AG09319 (cell line): ENCODE measurements around the gene TPPP3.

ENCODE experiments used
- DNase-seq: peaks from one replicate; pipeline ENCODE4 v3.0.0-alpha.2; 2010; ENCODE audit warnings: low read depth; ENCODE audit errors: extremely low read depth
- TF ChIP-seq, protein P1 (sequence below): IDR thresholded peaks from 2 replicates; pipeline ENCODE4 v1.5.1; 2011; ENCODE audit warnings: low read depth, mild to moderate bottlenecking, inconsistent platforms, low read length, moderate library complexity

TPPP3 gene

DNA sequence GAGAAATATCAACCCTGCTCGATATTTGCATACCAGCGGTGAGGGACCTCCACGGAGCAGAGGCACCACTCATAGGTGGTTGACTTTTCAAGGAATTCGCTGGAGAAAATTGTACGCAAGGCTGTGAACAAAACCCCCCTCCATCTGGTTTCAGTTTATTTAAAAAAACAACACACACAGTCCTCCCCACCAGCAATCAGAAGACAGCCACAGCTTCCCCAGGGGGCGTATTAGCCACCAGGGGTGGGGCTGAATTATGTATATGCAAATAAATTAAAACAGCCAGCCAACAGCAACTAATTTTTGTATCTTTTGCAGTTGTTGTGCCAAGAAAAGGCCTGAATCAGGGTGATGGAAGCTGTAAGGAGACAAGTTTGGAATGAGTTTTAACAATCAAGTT is 31.8 kb upstream of the TPPP3 start:
- TF ChIP-seq, protein P1, sequence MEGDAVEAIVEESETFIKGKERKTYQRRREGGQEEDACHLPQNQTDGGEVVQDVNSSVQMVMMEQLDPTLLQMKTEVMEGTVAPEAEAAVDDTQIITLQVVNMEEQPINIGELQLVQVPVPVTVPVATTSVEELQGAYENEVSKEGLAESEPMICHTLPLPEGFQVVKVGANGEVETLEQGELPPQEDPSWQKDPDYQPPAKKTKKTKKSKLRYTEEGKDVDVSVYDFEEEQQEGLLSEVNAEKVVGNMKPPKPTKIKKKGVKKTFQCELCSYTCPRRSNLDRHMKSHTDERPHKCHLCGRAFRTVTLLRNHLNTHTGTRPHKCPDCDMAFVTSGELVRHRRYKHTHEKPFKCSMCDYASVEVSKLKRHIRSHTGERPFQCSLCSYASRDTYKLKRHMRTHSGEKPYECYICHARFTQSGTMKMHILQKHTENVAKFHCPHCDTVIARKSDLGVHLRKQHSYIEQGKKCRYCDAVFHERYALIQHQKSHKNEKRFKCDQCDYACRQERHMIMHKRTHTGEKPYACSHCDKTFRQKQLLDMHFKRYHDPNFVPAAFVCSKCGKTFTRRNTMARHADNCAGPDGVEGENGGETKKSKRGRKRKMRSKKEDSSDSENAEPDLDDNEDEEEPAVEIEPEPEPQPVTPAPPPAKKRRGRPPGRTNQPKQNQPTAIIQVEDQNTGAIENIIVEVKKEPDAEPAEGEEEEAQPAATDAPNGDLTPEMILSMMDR: no peak; the same call in none of the 2 replicates
- DNase-seq: no peak

DNA sequence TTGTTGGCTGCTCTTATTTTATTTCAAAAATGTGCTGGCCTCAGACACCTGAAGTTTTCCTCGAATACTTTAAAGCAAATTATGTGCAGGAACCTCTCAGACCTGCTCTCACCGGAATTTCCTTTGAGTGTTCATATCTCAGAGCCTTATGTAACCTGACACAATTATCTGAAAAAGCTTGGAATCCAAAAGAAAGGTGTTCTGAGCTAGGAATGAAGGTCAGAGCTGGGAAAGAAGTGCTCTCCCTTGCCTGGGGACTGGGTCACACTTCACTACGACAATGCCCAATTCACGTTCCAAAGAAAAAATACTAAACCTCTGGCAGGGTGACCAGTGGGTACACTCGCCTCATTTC is 30.9 kb upstream of the TPPP3 start:
- TF ChIP-seq, protein P1: no peak
- no peak for DNase-seq

DNA sequence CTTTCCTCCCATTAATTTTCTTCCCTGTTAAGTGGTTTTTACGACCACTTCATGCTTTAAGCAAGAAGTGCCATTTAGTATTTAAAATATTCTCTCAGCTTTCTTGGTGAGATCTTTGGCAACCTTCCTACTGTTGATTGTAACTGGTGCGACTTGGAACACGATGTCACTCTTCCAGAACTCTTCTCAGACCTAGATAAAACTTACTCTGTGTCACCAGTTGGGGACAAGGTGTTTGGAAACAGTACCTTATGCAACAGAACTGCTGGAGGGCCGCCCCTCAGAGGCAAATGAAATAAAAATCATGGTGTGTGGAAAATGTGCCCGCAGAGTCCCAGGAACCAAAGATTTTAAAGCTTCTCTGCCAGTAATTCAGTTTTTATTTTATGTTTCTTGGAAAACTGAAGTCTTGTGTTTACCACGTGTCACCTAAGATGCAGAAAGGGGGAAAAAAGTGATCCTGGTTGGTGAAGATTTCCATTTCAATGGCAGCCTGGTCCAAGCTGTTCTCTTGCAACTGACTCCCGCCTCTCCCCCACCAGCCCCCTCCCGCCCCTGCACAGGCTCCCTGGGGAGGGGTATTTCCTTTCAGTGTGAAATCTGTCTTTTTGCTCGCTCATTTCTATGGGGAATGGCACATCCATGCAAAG is 30.4 kb upstream of the TPPP3 start:
- no peak for DNase-seq
- TF ChIP-seq, protein P1: no peak

DNA sequence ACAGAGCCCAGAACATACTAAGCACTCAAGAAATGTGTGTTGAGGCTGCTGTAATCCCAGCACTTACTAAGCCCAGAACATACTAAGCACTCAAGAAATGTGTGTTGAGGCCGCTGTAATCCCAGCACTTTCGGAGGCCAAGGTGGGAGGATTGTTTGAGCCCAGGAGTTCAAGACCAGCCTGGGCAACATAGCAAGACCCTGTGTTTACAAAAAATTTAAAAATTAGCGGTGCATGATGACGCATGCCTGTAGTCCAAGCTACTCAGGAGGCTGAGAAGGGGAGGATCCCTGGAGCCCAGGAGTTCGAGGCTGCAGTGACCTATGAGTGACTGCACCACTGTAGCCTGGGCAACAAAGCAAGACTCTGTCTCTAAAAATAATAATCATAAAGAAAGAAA is 29.7 kb upstream of the TPPP3 start:
- DNase-seq: no peak
- TF ChIP-seq, protein P1: no peak

DNA sequence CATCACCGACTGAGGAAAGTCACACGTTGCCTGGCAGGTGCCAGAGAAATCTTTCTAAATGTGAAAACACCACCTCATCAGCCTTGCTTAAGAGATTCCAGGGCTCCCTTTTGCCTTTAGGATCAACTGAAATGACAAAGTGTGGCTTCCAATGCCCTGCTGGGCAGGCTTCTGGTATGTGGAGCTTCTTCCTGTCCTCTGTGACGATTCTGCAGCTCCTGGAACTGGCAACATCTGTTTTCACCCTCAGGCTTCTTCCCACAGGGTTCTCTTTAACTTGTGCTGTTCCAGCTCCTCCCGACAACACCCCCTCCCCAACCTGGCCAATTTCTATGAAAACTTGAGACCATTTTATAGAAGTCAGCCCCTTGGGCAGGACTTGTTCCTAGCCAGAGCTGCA is 27.7 kb upstream of the TPPP3 start:
- TF ChIP-seq, protein P1: no peak

DNA sequence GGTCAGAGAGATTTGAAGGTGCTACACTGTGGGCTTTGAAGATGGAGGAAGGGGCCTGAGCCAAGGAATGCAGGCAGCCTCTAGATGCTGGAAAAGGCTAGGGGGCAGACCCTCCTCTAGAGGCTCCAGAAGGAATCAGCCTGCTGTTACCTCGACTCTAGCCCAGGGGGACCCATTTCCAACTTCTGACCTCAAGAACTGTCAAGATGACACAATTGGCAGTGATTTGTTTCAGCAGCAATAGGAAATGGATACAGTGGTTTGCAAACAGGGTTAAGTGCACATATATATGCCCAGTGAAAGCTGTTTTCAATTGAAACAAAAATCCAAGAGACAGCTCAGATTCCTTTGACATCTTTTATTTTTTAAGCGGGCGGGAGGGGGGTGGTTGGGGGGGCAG is 26.6 kb upstream of the TPPP3 start:
- DNase-seq: no peak
- TF ChIP-seq, protein P1: no peak; the same call in none of the 2 replicates

More for the DNA sequence above, 27.7 kb upstream of the TPPP3 start:
- DNase-seq: no peak

DNA sequence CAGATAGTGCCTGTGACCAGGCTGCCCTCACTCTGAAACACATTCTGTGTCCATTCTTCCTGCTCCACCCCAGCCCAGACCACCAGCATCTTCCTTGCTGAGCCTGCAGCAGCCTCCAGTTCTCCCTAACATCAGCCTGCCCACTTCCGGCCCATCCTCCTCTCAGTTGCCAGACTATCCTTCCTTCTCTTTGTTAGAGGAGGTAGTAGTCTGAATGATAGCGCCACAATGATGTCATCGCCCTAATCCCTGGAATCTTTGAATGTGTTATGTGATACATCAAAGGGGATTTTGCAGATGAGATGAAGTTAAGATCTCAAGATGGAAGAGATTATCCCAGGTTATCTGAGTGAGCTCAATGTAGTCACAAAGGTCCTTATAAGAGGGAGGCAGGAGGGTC is 26.2 kb upstream of the TPPP3 start:
- DNase-seq: no peak
- TF ChIP-seq, protein P1: no peak
